HG03432 (cell line): Measurements from ENCODE around the gene NOX1.
"Not testable (repeated sequence)": the region's sequence is repeated elsewhere in the genome, so short reads cannot be mapped to it uniquely, and the experiment has no call there.

ENCODE experiments used
- ATAC-seq: cut with Tn5 transposase; IDR thresholded peaks from one replicate; pipeline ENCODE4 v1.9.1; 2021; ENCODE audit warnings: mild to moderate bottlenecking, moderate library complexity; ENCODE audit not compliant: unreplicated experiment

NOX1 gene

GRCh38 chrX:100819837-100820666 lies 54.1 kb downstream of the NOX1 start, which contains the start of gene CSTF2:
CSTF2 (plus strand) TSS chrX:100820391; CDS start chrX:100820417, 26 bp downstream.
- peak; percentile 99 for ATAC-seq

GRCh38 chrX:100819534-100819836 lies 54.7 kb downstream of the NOX1 start:
- no peak for ATAC-seq

- ATAC-seq, result no peak
Measured at GRCh38 chrX:100817340-100817739, 56.8 kb downstream of the NOX1 start.

GRCh38 chrX:100812216-100813158 lies 61.7 kb downstream of the NOX1 start:
- no peak for ATAC-seq

GRCh38 chrX:100808265-100808664 lies 65.9 kb downstream of the NOX1 start:
- not testable (repeated sequence) for ATAC-seq

- ATAC-seq, result no peak
Measured at GRCh38 chrX:100804780-100805179, 69.4 kb downstream of the NOX1 start.

- ATAC-seq, result no peak
Measured at GRCh38 chrX:100802843-100803242, 71.3 kb downstream of the NOX1 start.

GRCh38 chrX:100798484-100799214 lies 75.5 kb downstream of the NOX1 start:
- no peak for ATAC-seq

- ATAC-seq, result no peak
Measured at GRCh38 chrX:100797359-100797758, 76.8 kb downstream of the NOX1 start.

- not testable (repeated sequence) for ATAC-seq
Measured at GRCh38 chrX:100796371-100796770, 77.8 kb downstream of the NOX1 start.
